ENCODE data around the gene RBMS3. TPM values are rescaled to one million over a fixed set of nuclear protein-coding genes. Genes with fewer than 3 reads are reported as not detected.

RBMS3 gene
- total RNA-seq, 2 donors from 2014 or later, result 31.7 to 45.1 TPM

DNA sequence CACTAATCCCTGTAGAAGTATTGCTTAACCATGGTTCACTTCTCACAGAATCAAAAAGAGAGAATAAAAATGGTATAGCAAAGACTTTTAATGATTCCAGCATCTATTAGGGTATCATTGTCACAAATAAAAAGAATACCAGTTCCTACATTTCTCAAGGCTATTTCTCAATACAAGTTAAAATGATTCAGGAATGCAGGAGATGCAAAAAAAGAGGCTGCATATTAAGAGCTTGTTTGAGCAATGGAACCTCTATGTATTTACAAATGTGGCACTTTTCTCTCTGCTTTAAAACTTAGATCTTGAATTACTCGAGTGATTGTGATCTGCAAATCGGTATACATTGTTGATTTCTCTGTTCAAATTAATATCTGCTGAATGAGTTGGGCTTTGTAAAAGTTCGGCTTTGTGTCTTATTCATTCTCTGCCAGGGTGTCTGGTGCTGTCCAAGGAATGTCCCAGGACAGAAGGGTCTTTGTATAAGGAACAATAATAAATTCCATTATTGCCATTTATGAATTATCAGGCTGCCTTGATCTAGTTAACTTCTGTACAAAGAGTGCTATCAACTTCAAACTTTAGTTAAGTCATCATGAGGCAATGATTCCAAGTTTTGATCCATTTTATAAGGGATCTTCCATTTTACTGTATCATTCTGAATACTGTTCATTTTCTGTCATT lies 364.2 kb downstream of the RBMS3 start:
- no peak for DNase-seq (ENCODE audit: low spot score)
- no peak overlapping the region for H3K27ac ChIP-seq
- 42% methylated on average over 3 of the region's 3 CpGs for WGBS
- no peaks in the 10 kb centered on the region for H3K36me3 ChIP-seq
- intact Hi-C loops (cut with DNase I), result loop anchor here (5.0 to 10.0 kb wide), 3 partner anchors 110 to 363 kb away; partner anchors contain the start of gene RBMS3
- H3K4me1 ChIP-seq (replicated peaks), result peaks cover 2% of the 10 kb centered on the region
- H3K4me3 ChIP-seq, result no peak overlapping the region
- no peaks in the 10 kb centered on the region for H3K27me3 ChIP-seq (replicated peaks; ENCODE audit: insufficient read depth)
- TF ChIP-seq POLR2A (IDR thresholded peaks at IDR 0.05) (no peak), POLR2AphosphoS5 (IDR thresholded peaks at IDR 0.05) (no peak), CTCF (IDR thresholded peaks at IDR 0.05) (no peak)
- H3K9me3 ChIP-seq, result no peaks in the 10 kb centered on the region

- H3K9me3 ChIP-seq, result no peaks in the 10 kb centered on the region
- intact Hi-C loops (cut with DNase I), result loop anchor here (10.0 kb wide), 1 partner anchor 111 kb away; no protein-coding TSS in a partner anchor
- no peak overlapping the region for H3K4me3 ChIP-seq
- no peaks in the 10 kb centered on the region for H3K27me3 ChIP-seq (replicated peaks; ENCODE audit: insufficient read depth)
- no peak overlapping the region for H3K27ac ChIP-seq
- no peak for TF ChIP-seq CTCF (IDR thresholded peaks at IDR 0.05)
- TF ChIP-seq POLR2AphosphoS5 (IDR thresholded peaks at IDR 0.05), result no peak
- no peak for TF ChIP-seq POLR2A (IDR thresholded peaks at IDR 0.05)
- no peak for DNase-seq (ENCODE audit: low spot score)
- no peaks in the 10 kb centered on the region for H3K36me3 ChIP-seq
- H3K4me1 ChIP-seq (replicated peaks), result peaks cover 2% of the 10 kb centered on the region
- WGBS, result 55% methylated on average over 1 of the region's 1 CpG
Measured at GRCh38 chr3:29646043-29646442, 365.2 kb downstream of the RBMS3 start.

DNA sequence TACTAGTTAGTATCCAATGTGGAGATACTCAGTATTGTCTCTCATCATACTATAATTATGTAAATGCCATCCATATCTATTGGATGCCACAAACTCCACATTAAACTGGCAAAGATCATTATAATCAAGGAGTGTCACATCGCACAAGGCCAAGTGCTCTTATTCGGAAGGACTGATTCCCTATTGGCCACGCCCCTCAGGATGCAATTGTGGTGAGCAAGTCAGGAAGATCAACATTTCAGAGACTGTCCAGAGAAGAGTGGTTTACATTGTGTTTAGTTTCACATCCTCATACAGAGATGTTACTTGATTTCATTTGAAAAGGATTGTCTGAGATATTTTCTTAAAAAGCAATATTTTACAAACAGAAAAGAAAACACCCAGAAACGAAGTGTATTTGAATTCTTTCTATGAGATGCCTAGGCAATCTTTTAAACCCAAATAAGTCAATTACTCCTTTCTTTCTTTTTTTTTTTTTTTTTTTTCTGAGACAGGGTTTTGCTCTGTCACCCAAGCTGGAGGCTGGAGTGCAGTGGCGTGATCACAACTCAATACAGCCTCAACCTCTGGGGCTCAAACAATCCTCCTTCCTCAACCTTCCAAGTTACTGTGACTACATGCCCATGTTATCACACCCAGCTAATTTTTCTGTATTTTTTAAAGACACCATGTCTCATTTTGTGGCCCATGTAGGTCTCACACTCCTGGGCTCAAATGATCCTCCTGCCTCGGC lies 369.1 kb downstream of the RBMS3 start:
- no peaks in the 10 kb centered on the region for H3K9me3 ChIP-seq
- intact Hi-C loops (cut with DNase I), result loop anchor here (10.0 kb wide), 1 partner anchor 115 kb away; no protein-coding TSS in a partner anchor
- no peaks in the 10 kb centered on the region for H3K4me1 ChIP-seq (replicated peaks)
- no peak for TF ChIP-seq POLR2AphosphoS5 (IDR thresholded peaks at IDR 0.05)
- TF ChIP-seq POLR2A (IDR thresholded peaks at IDR 0.05), result no peak
- TF ChIP-seq CTCF (IDR thresholded peaks at IDR 0.05), result no peak
- no peak overlapping the region for H3K4me3 ChIP-seq
- H3K27me3 ChIP-seq (replicated peaks; ENCODE audit: insufficient read depth), result no peaks in the 10 kb centered on the region
- H3K36me3 ChIP-seq, result no peaks in the 10 kb centered on the region
- 95% methylated on average over 6 of the region's 6 CpGs for WGBS
- no peak overlapping the region for H3K27ac ChIP-seq
- no peak for DNase-seq (ENCODE audit: low spot score)

DNA sequence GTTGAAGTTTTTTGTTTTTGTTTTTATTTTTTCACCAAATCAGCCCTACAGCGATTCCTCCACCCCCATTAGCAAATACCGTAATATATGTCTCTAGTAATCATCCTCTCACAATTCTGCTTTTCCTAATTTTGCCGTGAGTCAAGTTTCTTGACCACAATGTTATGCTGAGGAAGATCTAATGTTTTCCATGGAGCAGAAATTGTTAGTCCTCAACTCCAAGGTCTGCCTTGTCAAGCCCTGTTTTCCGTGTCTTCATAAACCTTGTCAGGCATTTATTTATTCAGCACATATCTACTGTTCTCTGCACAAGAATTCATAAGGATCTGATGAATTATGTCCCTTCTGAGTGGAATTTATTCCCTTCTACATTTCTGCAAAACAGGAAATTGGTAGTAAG lies 372.8 kb downstream of the RBMS3 start:
- Histone ChIP-seq H3K27ac (no peak overlapping the region), H3K4me1 (replicated peaks) (no peaks in the 10 kb centered on the region), H3K9me3 (no peaks in the 10 kb centered on the region), H3K4me3 (no peak overlapping the region), H3K36me3 (no peaks in the 10 kb centered on the region), H3K27me3 (replicated peaks; ENCODE audit: insufficient read depth) (no peaks in the 10 kb centered on the region)
- TF ChIP-seq POLR2A (IDR thresholded peaks at IDR 0.05) (no peak), POLR2AphosphoS5 (IDR thresholded peaks at IDR 0.05) (no peak), CTCF (IDR thresholded peaks at IDR 0.05) (no peak)
- intact Hi-C loops (cut with DNase I), result no loop called here
- DNase-seq (ENCODE audit: low spot score), result no peak
- WGBS, result 91% methylated on average over 4 of the region's 4 CpGs
